Amniotic epithelial cell (primary cell): ENCODE data around the gene RBM4.

Source experiments
- DNase-seq: peaks from one replicate; pipeline ENCODE4 v3.0.0-alpha.2; 2010; ENCODE audit warnings: low read depth

RBM4 gene

DNA sequence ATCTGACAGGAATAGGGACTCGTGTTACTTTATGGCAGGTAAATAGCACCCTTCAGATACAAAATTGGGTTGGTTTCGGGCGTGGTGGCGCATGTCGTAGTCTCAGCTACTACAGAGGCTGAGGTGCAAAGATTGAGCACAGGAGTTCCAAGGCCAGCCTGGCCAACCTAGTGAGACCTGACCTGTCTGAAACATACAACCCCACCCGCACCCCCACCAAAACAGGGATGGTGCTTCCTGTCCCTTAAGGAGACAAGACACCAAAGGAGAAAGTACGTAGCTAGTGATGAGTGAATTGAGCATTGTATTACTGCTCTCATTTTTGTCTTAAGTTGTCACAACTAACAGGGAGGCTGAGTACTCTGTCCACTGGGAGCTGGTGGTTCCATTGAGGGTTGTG lies 14.1 kb downstream of the RBM4 start:
- no peak for DNase-seq

DNA sequence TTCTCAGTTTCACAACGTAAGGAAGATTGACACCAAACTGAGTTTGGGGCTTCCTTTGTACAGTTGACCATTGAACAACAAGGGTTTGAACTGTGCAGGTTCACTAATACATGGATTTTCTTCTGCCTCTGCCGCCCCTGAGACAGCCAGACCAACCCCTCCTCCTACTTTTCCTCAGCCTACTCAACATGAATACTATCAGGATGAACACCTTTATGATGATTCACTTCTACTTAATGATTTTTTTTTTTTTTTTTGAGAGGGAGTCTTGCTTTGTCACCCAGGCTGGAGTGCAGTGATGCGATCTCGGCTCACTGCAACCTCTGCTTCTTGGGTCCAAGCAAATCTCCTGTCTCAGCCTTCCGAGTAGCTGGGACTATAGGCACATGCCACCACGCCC lies 14.6 kb downstream of the RBM4 start:
- peak; percentile 34 for DNase-seq

DNA sequence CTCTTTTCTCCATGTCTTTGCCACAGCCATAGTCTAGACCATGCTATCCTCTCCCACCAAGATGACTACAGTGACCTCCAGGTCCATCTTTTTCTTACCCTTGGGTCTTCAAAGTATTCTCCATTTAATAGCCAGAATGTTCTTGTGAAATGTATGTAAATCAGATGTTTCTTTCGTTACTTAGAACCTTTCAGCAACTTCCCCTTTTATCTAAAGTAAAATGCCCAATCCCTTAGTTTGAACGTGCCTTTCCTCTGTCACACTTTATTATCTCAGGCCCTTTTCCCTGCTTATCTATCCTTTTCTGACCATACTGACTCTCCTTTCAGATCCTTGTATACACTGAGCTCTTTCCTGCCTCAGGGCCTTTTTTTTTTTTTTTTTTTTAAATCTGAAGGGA lies 21.3 kb downstream of the RBM4 start:
- DNase-seq: no peak

DNA sequence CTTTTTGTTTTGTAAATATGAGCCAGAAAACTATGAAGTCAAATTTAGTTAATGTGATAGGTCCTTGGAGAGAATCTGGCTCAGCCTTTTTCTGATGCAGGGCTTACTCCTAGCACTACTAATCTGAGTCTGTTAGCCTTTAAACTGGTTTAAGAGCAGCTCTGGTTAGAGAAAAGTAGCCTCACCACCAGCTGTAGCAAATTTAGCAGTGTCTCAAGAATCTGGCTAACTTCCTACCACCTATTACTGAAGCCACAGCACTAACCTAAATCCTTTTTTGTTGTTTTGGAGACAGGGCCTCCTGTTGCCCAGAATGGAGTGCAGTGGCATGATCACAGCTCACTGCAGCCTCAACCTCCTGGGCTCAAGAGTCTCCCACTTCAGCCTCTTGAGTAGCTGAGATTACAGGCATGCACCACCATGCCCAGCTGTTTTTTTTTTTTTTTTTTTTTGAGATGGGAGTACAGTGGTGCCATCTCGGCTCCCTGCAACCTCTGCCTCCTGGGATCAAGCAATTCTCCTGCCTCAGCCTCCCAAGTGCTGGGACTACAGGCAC lies 25.3 kb downstream of the RBM4 start:
- no peak for DNase-seq

DNA sequence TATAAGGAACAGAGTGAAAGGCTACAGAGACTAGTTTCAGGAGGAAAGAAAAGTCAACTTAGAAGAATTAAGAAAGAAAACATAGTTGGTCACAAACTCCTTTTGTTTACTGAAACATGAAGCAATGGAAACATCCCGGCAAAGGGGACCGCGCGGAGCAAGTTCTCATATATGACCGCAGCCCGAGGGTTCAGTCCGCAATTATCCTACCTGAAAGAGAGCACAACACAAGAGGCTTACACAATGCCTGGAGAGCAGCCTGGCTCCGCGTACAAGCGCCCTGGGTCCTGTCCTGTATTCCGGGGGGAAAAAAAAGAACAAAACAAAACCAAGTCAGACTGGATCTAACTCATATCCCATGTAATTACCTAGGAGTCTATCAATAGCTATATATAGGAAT lies 26.9 kb downstream of the RBM4 start:
- DNase-seq: no peak

DNA sequence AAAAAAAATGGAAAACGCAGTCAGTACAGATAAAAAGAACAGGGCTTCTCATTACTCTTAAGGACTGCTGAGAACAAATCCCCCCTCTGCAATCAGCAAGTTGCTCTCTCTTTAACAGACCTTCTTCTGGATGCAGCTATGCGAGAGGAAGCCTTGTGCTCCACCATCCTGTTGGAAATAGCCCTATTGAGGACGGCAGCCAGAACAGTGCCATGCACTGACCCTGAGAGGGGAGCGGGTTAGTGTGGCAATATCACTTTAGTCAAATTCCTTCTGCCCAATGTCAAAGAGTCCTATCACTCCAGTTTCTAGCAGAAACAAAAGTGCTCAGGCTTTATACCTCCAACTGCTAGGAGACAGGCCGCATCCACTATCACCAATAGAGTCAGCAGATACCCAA lies 32.3 kb downstream of the RBM4 start:
- DNase-seq: no peak

DNA sequence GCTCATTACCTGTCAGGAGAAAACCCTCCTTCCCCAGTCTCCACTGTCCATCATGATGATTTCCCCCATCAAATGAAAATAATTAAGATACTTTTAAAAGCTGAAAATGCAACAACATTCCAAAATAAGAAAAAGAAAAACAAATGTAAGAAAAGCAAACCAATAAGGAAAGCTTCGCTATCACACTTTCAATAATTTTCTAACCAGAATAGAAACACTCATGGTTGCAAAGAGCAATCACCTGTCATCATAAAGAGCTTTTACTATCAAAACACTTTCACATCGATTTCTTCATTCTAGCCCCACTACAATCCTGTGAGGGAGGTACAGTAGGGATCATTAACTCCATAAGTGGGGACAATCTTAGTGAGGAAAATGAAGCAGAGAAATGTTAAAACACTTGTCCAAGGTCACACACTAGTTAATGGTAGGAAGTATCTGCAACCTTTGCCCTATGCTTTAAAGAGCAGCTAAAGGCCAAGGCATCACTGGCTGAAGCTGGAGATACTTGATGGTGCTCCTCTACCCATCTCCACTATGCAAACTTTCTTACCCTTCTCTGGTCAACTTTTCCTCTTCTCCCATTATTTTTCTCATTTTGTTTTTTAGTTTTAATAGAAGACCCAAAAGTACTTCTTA lies 36.6 kb downstream of the RBM4 start:
- DNase-seq: no peak

DNA sequence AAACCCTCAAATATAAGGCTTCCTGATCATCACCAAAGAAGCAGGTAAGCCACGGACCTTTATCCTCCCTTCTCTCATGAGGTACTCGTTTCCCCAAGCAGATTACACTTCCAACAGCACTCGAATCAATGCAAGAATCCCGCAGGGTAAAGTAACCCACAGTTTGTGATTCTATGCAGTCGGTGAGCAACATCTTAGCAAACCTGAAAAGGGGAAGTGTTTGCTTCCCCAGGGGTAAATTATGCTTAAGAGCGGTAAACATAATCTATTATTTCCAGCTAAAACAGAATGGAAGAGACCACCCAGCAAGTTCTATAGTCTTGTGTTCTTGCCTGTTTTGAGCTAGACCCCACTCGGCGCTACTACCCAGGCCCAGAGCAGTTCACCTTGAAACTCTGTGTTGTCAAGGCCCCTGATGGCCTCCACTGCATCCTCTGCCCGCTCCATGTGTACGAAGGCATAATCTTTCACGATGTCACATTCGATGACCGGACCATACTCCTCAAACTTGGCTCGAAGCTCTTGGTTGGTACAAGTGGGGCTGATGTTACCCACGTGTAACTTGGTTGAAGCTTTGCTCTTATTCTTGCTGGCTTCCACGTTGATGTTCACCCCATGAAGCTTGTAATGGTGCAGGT lies 37.9 kb downstream of the RBM4 start:
- DNase-seq: no peak

DNA sequence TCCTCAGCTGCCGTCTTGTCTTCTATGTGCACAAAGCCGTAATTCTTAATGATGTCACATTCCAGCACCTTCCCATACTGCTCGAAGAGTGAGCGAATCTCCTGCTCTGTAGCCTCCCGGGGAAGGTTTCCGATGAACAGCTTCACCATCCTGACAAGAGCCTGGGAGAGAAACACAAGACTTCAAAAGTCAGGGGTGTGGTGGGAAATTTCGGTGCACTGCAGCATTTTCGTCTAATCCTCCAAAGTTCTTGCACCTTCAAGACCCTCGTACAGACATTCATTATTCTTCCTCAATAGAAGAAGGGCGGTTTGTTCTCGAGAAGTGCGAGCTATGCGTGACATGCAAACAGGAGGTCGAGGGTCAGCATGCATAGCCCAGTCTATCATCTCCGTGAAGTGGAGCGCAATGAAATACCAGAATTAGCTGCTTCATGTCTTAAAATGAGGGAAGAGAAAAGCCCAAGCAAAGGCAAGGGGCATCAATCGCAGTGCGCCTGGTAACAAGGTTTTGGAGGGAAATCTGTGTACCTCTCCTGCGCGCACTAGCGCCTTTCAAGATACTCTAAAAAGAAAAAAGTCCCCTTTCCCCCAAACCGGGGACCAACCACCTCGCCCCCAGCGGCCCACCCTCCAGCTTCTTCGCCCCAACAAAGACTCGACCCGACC lies 38.6 kb downstream of the RBM4 start:
- DNase-seq: no peak

DNA sequence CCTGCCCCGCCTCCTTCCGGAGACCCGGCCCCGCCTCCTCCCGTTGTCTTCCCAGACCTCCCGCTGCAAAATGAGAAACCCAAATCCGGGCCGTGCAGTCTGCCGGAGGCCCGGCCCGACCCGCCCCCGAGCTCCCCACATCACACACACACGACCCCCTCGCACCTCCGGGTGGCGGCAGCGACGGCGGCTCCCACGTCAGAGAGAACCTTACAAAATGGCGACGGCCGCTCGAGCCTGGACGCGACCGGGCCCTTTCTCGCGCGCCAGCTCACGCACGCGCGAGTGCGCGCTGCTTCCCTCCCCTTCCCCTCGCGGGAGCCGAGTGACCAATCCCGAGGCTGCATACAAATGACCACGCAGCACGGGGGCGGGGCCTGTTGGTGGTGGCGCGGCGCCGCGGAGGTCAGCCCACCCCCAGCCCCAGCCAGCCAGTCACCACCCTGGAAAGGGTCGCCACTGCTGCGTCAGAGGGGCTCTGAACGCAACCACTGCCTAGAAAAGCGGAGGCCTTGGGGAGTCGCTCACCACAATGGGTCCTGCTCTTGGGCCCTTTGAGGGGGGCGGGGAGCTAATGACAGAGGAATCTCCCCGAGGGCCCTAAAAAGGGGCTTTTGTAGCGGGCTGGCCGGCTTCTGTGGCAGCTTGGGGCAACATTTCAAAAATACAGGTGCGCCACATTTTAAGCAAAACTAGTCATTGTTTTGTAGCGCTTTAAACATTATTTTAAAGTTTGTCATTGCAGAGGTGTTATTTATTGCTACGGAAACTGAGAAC lies 39.3 kb downstream of the RBM4 start, which contains the start of gene RBM4B:
TSS of gene RBM4B (minus strand) at position 289 of the 777 bp plus-strand sequence. CDS start 808 bp downstream, outside the sequence.
- peak; percentile 91 for DNase-seq

DNA sequence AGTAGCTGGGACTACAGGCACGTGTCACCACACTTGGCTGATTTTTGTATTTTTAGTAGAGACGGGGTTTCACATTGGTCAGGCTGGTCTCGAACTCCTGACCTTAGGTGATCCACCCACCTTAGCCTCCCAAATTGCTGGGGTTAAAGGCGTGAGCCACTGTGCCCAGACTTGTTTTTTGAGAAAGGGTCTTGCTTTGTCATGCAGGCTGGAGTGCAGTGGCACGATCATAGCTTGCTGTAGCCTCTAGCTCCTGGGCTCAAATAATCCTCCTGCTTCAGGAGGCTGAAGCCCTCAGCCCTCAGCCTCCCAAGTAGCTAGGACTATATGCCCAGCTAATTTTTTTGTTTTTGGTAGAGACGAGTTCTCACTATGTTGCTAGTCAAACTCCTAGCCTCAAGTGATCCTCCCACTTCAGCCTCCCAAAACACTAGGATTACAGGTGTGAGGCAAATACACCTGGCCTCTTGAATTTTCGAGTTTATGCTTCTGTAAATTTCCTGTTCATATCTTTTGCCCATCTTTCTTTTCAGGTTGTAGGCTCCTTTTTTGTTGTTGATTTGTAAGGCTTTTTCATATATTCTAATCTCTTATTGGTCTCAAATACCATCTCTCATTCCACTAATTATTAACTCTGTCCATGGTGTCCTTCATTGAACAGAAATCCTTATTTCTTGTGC lies 42.6 kb downstream of the RBM4 start:
- DNase-seq: no peak

DNA sequence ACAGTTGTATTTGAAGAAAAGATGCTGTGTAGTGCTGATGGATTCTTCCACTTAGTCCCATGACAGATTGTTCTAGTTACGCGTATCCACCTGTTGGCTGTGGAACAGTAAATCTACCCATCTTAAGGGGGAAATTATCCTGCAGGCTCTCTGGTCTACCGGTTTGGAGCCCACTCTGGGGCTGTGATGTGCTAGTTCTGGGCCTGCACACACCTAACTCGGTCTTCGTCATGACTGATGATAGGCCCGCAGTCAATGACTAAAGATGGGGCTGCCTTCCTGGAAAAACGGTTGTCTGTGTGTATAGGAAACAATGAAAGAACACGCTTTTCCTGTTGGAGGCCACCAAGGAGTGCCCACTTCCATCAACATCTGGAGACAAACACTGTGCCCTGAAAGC lies 45.4 kb downstream of the RBM4 start:
- DNase-seq: no peak

DNA sequence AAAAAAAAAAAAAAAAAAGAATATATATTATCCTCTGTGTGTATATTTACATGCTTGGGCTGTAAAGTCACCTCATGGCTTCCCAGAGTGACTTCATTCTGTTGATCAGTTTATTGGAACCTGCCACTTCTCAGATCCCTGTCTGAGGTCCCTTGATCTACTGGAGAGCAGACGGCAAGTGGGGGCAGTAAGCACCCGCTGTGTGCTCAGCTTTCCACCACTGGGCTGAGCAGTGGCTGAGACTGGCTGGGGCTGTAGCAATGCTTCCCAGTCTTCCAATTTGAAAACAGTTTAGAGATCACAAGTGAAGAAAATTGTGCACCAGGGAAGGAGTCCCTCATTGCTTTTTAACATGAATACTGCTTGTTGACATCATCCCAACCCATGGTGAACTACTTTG lies 46.1 kb downstream of the RBM4 start:
- no peak for DNase-seq

DNA sequence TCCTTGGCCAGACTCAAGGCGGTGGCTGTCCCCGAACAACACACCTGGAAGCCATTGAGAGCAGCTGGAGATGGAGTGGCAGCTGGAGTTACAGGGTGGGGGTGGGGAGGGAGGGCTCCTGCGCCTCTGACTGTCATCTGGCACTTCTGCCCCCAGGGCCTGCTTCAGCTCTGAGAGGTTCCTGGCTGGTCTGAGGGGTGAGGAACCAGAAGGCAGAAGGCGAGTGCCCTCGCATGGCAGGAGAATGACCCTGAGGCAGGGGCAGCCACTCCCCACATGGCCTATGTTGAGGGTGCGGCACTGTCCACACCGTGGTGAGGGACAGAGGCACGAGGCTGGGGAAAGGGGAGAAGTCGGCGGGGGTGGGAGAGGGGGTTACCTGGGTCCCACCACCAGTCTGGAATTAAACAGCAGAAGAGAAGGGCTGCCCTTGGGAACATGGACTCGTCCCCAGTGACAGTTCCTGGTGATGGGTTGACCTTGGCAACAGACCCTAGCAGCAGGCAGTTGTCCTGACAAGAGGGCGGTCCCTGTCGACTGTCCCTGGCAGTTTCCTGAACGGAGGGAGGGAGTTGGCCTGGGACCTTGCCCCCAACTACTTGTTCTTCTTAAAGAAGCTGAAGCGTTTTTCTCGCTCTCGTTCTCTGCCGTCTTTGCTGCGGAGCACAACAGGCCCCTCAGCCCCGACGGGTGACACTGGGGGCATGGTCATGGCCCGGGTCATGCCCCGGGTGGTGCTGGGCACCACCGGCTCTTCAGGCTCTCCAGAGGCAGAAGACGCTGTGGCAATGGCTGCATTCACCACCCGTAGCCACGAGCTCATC lies 47.0 kb downstream of the RBM4 start:
- no peak for DNase-seq

DNA sequence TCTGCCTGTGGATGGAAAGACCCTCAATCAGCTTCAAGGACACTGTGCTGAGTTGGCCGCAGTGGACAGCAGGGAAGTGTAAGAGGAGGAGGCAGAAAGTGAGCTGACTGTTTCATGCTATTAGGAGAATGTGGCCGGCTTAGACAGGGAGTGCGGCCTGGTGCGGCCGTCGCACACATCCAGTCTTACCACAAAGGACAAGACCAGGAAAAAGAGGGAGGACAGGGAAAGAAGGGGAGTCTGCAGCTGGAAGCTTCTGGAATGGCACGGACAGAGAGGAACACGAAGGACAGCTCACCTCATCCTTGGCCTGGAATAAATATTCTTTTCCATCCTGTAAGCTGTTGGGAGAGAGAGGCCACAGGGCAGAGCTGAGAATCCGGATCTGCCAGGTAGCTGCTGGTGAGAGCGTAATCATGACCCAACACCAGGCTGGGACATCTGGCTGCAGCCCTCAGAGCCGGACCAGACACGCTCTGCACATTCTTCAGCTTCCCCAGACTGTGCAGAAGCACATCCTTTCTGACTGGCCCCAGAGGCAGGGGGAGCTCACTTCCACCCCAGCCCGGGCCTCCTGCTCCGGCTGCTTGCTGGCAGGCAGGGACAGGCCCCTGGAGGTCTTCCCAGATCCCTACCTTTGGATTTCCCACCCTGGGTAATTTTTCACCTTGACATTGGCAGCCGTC lies 47.7 kb downstream of the RBM4 start:
- DNase-seq: peak; percentile 18

DNA sequence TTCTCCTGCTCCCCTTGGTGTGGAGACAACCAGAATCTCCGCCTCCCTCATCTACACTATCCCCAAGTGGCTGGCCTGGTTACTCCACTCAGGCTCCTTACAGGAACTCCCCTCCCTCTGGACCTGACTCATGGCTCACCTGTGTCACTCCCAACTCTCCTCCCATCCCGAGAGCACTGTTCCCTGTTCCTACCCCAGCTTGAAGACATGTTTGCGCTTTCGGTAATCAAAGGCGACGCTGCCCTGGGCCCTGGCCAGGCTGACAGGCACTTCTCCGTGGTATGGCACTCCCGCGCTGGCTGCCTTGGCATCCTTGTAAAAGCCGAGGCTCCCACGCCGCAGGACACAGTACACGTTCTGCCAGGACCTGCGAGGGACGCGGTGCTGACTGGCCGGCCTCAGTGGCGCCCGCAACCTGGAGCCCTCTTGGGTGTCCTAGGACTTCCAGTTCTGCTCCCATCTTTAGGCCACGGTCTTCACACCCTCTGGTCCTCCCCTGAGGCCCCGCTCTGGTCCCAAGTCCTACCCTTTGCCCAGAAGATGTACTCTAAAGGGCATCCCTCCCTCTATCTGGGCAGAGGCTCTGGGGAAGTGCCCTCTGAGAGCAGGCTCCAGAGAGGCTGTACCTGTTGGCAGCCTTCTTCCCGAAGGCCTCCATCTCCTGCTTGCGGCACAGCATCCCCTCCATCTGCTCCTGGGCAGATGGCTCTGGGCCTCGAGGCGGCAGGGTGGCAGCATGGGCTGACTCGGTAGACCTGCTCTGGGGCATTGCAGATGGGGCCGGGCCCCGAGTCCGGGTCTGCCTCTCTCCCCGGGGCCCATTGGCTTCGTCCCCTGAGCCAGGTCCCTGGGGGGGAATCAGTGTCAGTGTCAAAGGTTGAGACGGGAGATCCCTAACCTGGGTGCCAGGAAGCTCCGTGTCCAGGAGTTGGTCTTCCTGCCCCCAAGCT lies 48.6 kb downstream of the RBM4 start:
- no peak for DNase-seq

DNA sequence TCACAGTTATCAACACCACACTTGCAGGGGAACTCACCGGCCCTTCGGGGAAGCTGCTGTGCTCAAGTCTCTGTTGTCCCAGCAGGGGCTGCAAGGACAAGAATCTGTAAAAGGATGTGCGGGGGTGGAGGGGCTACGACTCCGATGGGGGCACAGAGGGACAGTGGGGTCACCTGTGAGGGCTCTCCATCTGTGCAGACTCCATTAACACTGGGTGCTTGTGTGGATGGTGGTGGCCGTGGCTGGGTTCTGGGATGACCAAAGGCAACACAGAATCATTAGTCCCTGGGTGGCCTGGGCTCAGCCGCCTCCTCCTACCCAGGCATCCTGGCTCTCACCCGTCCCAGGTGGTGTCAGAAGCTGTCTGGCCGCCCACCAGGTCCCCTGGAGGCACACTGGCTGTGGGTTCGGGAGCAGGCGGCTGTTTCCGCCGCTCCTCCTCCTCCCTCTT lies 49.4 kb downstream of the RBM4 start:
- no peak for DNase-seq

DNA sequence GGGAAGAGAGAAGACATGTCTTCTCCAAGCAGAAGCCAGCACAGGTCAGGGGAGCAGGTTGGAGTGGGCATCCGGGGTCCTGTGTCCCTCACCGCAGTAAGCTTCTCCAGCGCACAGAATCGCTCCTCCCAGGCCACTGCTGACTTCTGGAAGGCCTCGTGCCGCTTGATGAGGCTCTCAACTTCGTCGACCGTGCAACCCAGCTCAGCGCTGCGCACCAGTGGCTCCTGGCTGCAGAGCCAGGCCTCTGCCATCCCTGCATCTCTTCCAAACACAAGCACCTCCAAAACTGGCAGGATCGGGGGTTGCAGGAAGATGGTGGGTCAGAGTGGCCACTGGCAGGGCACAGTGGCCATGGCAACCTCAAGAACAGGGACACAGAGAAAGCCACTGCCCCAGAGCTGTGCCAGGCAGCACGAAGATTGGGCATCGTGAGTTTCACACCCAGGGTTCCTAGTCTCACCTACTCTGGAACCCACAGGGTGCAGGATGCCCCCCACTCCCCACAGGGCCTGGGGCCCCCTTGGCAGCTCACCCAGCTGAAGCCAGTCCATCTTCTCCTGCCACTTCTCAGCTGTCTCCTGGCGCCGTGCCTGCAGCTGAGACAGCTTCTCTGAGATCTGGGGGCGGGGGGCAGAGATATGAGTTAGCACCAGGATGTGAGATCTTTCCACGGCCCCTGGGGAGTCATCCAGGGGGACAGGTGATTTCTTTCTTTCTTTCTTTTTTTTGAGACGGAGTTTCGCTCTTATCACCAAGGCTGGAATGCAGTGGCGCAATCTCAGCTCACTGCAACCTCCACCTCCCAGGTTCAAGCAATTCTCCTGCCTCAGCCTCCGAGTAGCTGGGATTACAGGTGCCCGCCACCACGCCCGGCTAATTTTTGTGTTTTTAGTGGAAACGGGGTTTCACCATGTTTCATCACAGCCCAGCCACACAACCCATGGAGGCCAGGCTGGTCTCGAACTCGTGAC lies 50.3 kb downstream of the RBM4 start:
- DNase-seq: peak; percentile 29
